GM18867 (cell line): Measurements from ENCODE around the gene CERS3.
A peak's percentile ranks its signal among the peaks of the same experiment; 100 is the strongest.

Experiments
- ATAC-seq: cut with Tn5 transposase; IDR thresholded peaks from one replicate; pipeline ENCODE4 v1.9.1; 2021; ENCODE audit warnings: mild to moderate bottlenecking, moderate library complexity; ENCODE audit not compliant: unreplicated experiment

Gene CERS3

DNA sequence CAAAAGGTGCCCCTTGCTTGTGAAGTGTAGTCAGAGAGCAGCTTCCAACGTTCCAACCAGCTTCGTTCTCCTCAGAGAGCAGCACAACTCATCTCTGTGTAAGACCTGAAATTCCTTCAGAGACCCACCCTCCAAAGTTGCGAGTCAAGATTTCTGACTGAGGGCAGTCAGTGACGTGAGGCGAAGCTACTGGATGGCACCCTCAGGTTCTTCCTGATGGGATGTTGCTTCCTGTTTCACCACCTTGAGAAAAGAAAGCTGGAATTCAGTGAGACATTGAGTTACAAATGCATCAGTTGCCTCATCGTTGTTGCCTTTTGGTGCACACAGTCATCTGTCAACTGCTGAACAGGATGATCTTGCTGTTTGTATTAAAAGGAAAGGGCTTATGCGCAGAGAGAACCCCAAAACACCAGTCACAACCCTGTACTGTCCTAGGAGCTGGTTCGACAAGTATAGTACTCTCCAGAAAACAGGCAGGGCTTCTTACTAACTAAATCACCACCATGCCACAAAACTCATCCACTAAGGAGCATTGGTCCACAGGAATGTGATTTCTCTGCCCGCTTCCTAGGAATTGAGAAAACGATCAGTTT is at the start of gene CERS3:
Gene CERS3, minus strand, starts transcription at position 118 of the 596 bp plus-strand sequence. CDS start 27,101 bp downstream, outside the sequence.
- ATAC-seq: no peak

GRCh38 chr15:100573526-100573925 is 44.8 kb upstream of the CERS3 start:
- ATAC-seq: no peak

DNA sequence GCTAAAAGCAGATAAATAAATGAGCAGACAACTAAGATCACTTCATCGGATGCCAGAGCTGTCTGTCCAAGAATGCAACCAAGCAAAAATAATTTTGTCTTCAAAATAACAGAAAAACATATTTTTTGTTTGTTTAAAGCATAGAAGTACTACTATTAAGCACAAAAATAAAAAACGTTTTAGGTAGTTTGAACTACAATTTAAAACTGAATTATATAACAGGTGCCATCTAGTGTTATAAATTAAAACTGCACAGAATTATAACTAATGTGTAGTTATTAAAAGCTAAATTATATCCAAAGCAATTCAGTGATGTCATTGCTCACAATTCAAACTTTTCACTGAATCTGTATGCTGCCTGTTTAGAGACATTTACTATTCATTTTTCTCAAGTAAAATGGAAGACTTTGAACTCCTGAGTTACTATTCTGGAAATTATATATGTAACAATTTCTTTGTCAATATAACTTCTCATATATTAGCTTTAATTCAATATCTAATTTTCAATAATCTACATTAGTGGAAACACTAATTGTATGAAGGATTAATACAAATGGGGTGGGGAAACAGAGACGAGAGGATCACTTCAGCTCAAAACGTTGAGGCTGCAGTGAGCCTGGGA is 43.7 kb upstream of the CERS3 start:
- no peak for ATAC-seq

DNA sequence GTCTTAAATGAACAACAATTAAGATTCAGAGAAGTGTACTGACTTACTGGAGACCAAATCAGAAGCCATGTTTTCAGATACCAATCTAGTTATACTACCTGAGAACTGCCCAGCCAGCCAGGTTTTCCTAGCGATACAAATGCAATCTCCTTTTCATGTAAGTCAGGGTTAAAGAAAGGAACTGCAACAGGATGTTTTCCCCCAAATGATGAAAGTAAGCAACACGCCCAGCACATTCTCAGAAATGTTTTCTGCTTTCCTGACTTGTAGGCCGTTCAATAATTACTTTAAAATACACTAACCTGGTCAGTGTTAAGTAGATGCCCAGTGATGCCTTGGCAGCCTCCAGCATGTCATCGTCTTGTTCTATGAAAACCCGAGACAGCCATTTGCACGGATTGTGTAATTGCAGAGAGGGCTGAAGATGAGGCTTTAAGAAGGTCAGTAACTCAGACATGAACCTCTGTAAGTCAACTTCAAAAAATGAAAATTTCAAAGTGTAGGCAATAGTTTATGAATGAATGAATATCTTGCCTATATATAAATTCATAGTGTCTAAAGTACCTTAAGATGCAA is 42.9 kb upstream of the CERS3 start:
- no peak for ATAC-seq

DNA sequence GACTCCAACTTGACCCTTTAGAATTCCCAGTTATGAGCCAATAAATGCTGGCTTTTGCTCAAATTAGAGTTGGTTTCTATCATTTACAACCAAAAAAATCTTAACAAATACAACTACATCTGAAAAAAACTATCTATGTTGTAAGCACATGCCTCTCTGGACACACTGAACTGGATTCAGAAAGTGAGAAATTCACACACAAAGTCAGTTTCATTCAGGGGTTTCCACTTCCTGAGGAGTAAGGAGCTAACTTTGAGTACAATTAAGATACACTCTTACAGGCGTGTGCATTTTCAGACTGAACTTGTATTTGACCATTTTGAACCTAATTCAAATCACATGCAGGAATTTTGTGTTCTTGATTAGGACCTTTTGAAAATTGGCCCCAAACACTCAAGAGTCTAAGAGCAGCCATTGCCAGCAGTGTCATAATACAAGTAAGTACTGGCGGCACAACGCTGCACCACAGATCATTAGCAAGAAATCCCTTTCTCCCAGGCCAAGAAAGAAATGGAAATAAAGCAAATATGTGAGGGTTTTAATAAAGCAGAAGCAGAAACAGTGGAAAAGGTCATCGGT is 42.1 kb upstream of the CERS3 start:
- ATAC-seq: peak; percentile 69

GRCh38 chr15:100570275-100570674 is 41.5 kb upstream of the CERS3 start:
- no peak for ATAC-seq

DNA sequence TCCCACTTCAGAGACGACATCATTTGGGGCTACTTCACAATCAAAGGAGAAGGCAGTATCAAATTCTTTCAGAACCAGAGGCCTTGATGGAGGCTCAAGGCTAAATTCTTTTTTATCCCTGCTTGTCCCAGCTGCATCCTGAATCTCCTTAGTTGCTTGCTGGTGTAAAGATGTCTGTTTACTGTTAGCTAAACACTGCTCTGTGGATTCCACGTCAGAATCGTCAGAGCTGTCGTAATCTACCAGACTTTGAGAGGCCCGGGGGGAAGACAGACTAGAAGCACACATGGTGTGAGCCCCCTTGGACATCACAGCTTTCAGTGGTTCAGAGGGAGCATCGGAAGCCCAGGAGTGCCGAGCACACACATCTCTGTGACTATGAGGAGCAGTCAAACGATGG is 40.6 kb upstream of the CERS3 start:
- ATAC-seq: no peak

DNA sequence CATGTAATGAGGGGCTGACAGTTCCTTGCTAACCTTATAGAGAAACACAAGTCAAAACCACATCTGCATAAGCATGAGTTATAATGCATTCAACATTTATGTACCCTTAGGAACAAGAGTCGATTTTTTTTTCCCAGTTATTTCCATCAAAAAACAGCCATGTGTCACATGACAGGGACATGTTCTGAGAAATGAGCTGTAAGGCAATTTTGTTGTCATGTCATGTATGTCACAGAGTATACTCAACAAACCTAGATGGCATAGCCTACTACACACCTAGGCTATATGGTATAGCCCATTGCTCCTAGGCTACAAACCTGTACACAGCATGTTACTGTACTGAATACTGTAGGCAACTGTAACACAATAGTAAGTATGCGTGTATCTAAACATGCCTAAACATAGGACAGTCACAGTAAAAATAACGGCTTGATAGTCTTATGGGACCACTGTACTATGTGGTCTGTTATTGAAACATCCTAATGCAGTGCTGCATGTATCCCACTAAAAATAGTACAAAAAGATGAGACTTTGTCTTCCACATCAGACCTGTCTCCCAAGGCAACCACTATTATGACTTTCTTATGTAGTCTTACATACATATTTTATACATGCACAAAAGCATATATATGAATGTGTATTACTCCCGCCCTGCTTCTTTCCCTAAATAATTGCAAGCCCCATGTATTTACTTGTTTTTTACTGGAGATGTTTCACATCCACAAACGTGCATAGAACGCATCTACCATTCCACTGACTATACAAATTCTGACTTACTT is 38.3 kb upstream of the CERS3 start:
- ATAC-seq: no peak

- no peak for ATAC-seq
Observed at GRCh38 chr15:100565591-100565990, 36.8 kb upstream of the CERS3 start.

- ATAC-seq: no peak
Observed at GRCh38 chr15:100560323-100560722, 31.6 kb upstream of the CERS3 start.

- no peak for ATAC-seq
Observed at GRCh38 chr15:100559330-100559729, 30.6 kb upstream of the CERS3 start.

GRCh38 chr15:100558771-100559254 is 30.1 kb upstream of the CERS3 start:
- ATAC-seq: no peak

GRCh38 chr15:100553468-100553867 is 24.7 kb upstream of the CERS3 start:
- no peak for ATAC-seq

DNA sequence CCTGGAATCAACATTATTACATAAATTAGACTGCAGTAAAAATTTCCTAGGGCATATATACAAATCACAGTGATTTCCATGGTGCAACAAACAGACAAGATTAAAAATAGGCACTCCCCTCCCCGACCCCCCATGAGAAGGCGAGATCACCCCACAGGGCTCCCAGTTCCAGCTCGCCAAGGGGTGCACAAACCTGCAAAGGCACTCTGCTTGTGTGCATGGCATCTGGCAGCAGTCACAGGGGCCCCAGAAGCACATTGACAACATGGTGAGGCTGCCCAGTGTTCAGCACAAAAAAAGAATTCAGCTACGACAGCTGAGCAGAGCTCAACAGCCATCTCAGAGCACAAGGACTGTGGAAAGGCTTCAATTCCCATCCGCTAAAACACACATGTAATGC is 19.2 kb upstream of the CERS3 start:
- no peak for ATAC-seq

GRCh38 chr15:100544946-100545345 is 16.2 kb upstream of the CERS3 start:
- no peak for ATAC-seq

DNA sequence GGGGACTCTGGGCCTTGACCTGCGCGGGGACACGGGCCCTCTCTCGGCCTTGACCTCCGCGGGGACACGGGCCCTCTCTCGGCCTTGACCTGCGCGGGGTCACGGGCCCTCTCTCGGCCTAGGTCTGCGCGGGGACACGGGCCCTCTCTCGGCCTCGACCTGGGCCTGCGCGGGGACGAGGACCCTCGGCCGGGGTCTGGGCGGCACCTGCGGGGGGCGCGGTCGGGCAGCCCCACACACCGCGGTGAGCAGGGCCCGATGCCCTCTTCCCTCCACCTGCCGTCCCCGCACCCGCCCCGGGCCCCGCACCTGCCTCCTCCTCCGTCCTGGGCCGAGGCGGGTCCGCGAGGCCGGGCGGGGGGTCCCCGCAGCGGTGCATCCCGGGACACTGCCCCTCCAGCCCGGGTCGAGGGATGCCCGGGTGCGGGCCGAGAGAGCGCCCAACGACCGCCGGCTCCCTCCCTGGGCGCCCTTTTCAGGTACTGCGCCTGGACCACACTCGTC is 15.6 kb upstream of the CERS3 start:
- ATAC-seq: no peak

DNA sequence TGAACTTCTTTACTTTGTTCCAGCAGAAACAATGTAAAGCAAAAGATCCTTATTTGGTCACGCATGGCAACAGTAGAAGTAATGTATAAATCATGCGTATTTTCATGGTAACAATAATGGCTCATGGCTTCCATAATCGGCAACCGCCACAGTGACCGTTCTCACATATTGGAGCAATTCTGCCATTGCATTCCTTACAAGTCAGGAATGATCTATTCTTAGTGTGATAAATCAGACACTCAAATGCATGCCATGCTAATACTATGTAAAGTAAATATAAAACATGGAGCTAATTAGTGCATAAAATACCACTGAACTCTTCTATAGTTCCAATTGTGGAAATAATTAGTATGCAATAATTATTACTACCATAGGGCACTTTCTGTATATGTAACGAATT is 13.5 kb upstream of the CERS3 start:
- ATAC-seq: no peak

GRCh38 chr15:100537331-100537730 is 8.6 kb upstream of the CERS3 start:
- ATAC-seq: no peak

DNA sequence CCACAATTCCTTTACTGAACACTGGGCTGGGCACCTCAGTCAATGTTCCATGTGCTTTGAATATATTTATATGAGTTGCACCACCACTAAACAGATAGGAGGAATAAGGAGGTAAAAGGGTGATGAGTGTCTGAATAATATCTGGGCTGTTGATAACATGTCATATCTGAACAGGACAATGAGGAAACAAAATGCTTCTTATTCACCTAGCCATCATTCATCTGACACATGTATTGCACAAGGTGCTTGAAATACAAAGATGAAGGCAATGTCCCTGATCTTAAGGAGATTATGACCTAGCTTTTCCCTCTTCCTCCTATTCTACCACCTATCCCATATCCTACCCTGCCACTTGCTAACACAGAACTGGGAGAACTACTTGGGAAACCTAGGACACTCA is 8.0 kb upstream of the CERS3 start:
- ATAC-seq: no peak

- no peak for ATAC-seq
Observed at GRCh38 chr15:100533886-100534285, 5.1 kb upstream of the CERS3 start.

- ATAC-seq: no peak
Observed at GRCh38 chr15:100531823-100532327, 3.1 kb upstream of the CERS3 start.
